NCI-H2081 (cell line): ENCODE results near the gene OSBPL5.

Experiments
- DNase-seq, 2 experiments: peaks; one replicate each; lab custom pipeline; 2025; lab: John Stamatoyannopoulos, UW

OSBPL5 gene, protein sequence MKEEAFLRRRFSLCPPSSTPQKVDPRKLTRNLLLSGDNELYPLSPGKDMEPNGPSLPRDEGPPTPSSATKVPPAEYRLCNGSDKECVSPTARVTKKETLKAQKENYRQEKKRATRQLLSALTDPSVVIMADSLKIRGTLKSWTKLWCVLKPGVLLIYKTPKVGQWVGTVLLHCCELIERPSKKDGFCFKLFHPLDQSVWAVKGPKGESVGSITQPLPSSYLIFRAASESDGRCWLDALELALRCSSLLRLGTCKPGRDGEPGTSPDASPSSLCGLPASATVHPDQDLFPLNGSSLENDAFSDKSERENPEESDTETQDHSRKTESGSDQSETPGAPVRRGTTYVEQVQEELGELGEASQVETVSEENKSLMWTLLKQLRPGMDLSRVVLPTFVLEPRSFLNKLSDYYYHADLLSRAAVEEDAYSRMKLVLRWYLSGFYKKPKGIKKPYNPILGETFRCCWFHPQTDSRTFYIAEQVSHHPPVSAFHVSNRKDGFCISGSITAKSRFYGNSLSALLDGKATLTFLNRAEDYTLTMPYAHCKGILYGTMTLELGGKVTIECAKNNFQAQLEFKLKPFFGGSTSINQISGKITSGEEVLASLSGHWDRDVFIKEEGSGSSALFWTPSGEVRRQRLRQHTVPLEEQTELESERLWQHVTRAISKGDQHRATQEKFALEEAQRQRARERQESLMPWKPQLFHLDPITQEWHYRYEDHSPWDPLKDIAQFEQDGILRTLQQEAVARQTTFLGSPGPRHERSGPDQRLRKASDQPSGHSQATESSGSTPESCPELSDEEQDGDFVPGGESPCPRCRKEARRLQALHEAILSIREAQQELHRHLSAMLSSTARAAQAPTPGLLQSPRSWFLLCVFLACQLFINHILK

GRCh38 chr11:3165152-3165705 lies at the start of gene OSBPL5:
Gene OSBPL5 (minus strand): TSS chr11:3165310. CDS start chr11:3129148, 36,162 bp downstream.
- DNase-seq: no peak

- no peak for DNase-seq
Measured at GRCh38 chr11:3214420-3214699, 49.2 kb upstream of the OSBPL5 start.

- no peak for DNase-seq
Measured at GRCh38 chr11:3213659-3214419, 48.7 kb upstream of the OSBPL5 start.

GRCh38 chr11:3208272-3208671 lies 43.2 kb upstream of the OSBPL5 start:
- no peak for DNase-seq

GRCh38 chr11:3207526-3208189 lies 42.5 kb upstream of the OSBPL5 start:
- no peak for DNase-seq

GRCh38 chr11:3206922-3207204 lies 41.8 kb upstream of the OSBPL5 start:
- no peak for DNase-seq

DNA sequence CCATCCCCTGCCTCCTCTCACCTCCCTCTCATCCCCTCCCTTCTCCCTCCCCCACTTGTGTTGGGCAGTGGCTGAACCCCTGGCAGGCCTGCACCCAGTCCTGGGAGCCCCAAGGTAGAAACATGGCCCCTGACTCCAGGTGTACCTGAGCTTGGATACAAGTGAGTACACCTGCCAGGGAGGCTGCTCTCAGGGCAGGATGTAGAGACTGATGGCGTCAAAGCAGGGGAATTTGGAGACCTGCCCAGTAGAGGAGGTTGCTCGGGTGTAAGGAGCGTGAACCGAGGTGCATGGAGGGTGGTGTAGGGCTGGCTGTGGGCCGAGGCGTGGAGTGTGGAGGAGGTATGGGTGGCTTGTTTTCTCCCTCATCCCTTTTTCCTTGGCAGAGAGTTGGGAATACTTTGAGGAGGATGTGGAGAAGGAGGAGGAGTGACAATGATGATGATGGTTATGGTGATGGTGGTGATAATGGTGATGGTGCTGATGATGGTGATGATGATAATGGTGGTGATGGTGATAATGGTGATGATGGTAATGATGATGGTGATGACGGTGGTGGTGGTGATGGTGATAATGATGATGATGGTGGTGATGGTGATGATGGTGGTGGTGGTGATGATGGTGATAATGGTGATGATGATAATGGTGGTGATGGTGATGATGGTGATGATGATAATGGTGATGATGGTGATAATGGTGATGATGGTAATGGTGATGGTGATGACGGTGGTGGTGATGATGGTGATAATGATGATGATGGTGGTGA lies 41.2 kb upstream of the OSBPL5 start:
- no peak for DNase-seq

GRCh38 chr11:3205261-3206155 lies 40.4 kb upstream of the OSBPL5 start:
- no peak for DNase-seq

DNA sequence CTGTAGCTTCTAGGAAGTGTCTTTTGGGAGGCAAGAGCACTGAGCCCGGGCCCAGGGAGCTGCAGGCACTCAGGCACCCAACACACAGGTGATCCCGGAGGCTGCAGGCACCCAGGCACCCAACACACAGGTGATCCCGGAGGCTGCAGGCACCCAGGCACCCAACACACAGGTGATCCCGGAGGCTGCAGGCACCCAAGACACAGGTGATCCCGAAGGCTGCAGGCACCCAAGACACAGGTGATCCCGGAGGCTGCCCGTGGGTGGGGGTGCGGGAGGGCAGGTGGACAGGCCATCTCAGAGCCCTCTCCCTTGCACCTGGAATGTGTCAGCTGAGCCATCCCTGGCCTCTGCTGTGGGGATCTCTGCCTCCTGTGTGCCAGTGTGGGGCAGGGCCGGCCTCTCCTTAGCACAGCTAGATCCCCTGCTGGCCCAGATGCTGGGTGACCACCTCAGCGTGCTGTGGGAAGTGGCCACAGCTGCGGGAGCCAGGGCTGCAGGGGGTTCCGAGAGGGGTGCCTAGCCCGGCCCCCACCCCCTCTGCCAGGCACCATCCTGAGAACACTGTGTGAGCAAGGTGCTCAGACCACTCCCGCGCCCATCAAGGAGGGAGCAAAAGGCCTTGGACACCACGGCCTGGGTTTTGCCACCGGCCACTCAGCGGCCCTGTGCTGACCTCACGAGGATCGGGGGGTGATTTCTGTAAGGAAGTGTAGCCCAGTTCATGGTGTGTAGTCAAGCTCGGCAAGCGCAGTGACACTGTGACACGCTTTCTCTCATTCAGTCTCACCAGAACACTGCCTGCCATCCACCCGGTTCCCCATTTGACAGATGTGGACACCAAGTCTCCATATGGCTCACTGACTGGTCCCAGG lies 39.3 kb upstream of the OSBPL5 start:
- no peak for DNase-seq

DNA sequence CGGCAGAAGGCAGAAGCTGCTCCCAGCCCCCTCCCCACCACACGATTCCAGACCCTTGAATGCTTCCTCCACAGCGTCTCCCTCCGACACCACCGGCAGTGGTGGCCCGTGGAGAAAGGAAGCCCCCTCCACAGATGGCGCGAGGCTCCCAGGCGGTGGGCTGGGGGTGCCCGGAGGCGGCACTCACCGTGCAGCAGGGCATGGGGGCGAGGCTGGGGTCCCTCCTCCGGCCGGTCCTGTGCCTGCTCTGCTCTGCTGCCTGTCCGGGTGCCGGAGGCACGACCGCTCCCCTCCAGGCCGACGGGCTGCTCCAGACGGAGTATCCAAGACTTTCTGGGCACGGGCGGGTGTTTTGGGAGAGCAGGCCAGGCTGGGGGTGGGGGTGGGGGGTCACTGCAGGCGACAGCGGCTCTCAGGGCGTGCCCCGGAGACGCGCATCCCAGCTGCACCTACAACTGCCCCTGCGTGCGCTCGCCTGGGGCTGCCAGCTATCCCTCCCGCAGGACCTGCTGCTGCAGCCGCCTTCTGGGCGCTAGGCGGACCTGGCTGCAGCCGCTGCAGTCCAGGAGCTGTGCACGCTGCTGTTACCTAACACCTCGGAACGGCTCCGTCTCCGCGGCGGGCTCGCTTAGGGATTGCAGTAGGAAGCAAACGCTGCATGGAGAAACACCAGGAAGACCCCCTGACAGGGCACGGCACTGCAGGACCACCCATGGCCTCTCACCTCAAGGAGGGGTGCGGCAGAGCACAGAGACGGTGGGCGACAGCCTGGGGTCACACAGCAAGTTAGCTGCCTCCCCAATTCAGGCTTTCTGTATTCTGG lies 38.3 kb upstream of the OSBPL5 start:
- DNase-seq: no peak

GRCh38 chr11:3202759-3203158 lies 37.6 kb upstream of the OSBPL5 start:
- DNase-seq: no peak

DNA sequence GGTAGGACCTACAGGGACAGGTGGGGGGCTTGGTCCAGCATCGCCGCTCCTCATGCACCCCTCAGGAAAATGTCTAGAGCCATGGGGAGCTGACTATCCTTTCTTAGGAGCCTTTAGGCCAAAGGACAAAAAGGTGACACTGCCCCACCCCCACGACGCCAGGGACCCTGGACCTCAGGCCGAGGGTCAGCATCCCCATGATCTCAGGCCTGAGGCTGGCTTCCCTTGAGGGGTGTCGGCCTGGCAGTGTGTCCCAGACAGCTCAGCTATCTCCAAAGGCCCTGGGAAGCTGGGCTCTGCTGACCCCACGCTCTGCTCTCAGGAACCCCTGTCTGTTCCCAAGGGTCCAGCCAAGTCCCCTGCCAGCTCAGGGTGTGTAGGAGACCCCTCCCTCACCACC lies 37.2 kb upstream of the OSBPL5 start:
- no peak for DNase-seq

GRCh38 chr11:3201677-3202181 lies 36.6 kb upstream of the OSBPL5 start:
- no peak for DNase-seq

DNA sequence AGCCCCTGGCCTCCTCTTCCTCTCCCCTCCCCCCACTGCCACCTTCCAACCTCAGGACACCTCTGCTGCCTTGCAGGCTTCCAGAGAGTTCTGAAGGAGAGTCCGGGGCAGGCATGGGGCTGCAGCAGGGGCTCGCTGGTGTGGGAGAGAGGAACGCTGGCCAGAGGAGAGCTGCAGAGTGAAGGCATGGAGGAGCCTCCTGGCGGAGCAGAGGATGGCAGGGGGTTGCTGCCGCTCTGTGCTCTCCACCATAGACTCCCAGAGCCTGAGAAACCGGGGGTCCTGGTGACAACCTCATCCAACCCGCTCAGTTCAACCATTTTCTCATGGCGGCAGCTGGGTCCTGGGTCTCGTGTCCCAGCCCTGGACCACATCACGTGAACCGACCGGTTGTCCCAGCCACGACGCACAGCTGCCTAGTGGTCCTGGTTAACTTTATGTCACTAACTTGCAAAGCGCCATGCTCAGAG lies 36.0 kb upstream of the OSBPL5 start:
- no peak for DNase-seq

DNA sequence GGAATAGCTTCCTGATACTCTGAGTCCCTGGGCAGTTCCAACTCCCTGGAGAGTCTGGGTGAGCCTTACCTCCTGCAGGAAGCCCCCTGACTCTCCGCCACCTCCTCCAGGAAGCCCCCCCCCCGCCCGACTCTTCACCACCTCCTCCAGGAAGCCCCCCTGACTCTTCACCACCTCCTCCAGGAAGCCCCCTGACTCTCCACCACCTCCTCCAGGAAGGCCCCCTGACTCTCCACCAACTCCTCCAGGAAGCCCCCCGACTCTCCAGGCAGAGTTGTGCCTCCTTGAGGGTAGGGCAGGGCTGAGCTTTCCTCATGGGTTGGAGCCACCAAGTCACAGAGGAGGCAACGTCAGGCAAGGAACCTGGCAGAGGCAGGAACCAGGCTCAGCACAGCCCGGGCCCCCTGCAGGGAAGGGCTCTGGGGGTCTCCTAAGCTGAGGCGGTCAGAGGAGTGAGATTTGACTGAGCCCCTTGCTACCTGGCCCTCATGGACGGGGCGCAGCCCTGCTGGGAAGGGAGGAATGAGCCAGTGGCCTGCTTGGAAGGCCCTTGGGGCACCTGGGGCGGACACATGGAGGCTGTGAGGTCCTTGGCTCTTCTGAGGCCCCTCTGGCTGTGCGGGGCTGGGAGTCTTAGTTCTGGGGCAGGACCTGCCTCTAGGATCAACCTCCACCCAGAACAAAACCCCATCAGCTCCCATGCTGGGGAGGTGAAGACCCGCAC lies 35.4 kb upstream of the OSBPL5 start:
- no peak for DNase-seq

- no peak for DNase-seq
Measured at GRCh38 chr11:3199537-3200295, 34.6 kb upstream of the OSBPL5 start.
